ENCODE data around the gene AQP7.
"Not testable (repeated sequence)": the region's sequence is repeated elsewhere in the genome, so short reads cannot be mapped to it uniquely, and the experiment has no call there.

Gene AQP7

DNA sequence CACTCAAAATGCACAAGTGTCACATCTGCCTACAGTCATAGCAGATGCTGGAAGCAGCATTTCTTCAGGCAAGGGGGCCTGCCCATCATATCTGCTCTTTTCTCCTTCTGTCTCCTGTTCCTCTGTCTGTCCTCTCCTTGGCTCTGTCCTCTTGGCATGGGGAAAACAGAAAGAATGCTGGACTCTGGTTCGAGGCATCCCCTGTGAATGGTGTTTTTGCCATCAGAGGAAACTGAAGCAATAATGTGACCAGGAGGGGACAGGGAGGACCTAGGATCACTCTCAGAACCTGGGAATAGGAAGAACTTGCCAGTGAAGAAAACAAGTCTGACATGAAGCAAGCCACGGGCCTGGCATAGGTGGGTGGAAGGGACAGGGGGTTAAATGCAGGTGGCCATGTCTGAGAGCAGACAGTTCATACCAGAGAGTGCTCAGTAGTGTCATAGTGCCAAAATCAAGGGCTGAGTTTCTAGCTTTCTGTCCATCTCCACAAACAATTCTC is 35.3 kb downstream of the AQP7 start:
- DNase-seq: no peak

DNA sequence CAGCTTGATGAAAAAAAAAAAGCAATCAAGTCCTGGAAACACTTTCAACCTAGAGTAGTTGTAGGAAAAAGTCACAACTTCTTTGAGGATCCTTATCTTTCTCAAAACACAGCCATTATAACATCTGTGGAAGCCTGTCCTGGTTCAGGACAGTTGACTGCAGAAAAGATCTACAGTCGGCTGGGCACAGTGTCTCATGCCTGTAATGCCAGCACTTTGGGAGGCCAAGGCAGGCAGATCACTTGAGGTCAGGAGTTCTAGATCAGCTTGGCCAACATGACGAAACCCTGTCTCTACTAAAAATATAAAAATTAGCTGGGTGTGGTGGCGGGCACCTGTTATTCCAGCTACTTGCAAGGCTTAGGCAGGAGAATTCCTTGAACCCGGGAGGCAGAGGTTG is 37.6 kb downstream of the AQP7 start:
- DNase-seq: not testable (repeated sequence)

DNA sequence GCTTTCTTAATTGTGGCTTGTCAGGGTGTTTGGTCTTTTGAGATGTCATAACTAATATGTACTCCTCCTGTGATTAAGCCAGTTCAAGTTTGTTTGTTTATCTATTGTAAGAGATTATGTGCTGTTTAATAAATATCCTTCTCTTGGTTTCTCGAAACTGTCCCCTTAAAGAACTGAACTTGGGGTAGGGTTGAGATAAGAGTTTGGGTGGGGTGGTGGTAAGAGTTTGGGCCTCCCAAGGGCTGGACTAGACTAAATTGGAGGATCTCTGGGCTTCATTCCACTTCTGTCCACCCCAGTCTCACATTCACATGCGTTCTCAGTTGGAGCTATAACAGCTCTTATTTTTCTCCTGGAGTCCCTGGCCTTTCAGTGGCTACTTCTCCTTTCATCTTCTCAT is 38.2 kb downstream of the AQP7 start:
- no peak for DNase-seq

DNA sequence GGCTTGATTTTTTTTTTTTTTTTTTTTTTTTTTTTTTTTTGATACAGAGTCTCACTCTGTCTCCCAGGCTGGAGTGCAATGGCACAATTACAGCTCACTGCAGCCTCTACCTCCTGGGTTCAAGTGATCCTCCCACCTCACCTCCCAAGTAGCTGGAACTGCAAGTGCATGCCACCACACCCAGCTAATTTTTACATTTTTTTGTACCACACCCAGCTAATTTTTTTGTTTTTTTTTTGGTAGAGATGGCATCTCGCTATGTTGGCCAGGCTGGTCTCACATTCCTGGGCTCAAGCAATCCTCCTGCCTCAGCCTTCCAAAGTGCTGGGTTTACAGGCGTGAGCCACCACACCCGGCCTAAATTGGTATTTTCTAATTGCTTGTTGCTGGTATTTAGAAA is 43.7 kb downstream of the AQP7 start:
- not testable (repeated sequence) for DNase-seq

GRCh38 chr9:33355933-33356332 is 46.4 kb downstream of the AQP7 start:
- DNase-seq: no peak

- no peak for DNase-seq
These were observed 47.6 kb downstream of the AQP7 start for GRCh38 chr9:33354651-33355211.

DNA sequence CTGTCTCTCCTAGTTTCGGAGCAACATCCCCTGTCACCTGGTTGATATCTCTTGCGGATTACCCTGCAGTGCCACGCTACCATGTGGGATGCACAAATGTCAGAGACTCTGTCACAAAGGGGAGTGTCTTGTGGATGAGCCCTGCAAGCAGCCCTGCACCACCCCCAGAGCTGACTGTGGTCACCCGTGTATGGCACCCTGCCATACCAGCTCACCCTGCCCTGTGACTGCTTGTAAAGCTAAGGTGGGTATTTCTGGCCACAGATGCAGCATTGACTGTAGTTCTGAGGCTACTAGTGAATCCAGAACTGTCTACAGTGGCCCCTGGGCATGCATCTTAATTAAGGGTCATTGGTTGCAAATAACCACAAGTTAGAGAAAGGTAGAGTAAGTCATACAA is 50.8 kb downstream of the AQP7 start:
- DNase-seq: no peak

DNA sequence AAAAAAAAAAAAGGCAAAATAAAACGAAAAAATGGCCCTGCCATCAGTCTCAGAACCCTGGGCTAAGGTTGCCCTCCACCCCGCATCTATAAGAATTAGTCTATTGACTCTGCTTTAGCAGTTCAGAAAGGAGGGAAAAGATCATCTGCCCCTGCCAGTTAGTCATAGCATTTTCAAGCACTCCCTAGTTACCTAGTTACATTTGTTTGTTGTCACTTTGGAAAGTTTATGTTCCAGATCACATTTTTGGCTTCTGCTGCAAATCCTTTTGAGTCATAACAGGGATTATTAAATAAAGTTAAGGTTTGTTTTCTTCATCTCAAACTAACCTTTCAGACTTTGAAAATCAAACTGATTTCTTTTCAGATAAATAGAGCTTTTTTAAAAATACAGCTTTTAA is 52.1 kb downstream of the AQP7 start:
- no peak for DNase-seq

- DNase-seq: no peak
These were observed 52.6 kb downstream of the AQP7 start for GRCh38 chr9:33349743-33350142.

DNA sequence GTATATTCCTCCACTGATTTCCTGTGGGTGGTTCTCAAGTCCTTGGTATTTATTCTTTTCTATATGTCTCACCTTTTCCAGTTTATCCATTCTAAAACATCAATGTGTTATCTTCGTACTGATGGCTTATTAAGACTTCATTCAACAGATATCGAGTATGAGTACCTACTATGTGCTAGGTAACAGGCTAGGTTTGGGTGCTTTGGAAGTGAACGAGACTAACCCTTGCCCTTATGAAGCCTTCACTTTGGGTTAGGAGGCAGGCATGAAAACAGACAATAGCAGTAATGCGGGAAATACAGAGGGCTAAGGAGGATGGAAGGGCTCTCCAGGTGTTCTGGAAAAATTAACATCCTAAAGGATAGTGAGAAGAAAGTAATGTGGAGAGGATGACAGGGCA is 53.4 kb downstream of the AQP7 start:
- DNase-seq: no peak

- DNase-seq: no peak
These were observed 55.8 kb downstream of the AQP7 start for GRCh38 chr9:33346564-33346963.

DNA sequence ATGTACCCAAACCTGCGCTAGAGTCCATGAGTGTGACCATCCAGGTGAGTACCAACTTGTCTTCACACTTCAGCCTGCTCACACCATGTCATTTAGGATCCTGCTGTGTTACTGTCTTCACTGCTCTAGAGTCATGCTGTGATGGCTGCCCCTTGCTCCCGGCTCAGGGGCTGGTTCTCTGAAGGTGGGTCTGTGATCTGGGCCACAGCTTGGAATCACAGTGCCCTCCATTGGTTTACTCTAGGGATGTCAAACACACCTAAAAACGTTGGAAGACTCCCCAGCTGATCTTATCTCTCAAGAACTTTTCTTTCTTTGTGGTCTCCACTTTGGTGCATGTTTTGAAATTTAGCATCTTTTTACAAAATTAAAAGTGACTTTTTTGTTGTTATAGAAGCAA is 58.2 kb downstream of the AQP7 start:
- no peak for DNase-seq

DNA sequence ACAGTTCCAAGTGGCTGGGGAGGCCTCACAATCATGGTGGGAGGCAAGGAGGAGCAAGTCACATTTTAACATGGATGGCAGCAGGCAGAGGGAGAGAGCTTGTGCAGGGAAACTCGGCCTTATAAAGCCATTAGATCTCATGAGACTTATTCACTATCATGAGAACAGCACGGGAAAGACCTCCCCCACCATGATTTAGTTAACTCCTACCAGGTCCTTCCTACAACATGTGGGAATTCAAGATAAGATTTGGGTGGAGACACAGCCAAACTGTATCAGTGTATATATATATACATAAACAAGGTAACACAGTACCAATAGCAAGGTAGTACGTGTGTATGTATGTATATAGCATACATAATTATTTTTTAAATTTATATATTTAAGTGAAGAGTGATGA is 61.2 kb downstream of the AQP7 start:
- DNase-seq: no peak

DNA sequence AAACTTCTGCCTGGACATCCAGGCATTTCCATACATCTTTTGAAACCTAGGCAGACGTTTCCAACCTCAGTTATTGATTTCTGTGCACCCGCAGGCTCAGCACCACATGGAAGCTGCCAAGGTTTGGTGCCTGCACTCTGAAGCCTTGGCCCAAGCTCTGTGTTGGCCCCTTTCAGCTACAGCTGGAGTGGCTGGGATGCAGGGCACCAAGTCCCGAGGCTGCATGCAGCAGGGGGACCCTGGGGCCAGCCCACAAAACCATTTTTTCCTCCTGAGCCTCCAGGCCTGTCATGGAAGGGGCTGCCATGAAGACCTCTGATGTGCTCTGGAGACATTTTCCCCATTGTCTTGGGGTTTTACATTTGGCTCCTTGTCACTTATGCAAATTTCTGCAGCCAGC is 62.2 kb downstream of the AQP7 start:
- DNase-seq: no peak
